OCI-LY7 (cell line): Measurements from ENCODE around the gene STPG4. TPM values are rescaled to one million over a fixed set of nuclear protein-coding genes. Genes with fewer than 3 reads are reported as not detected.

ENCODE experiments used
- BruUV-seq: library from RNA; stranded (reverse); fragments of 400-500 nt; replicated peaks from 2 replicates; lab custom pipeline; 2021; lab: Mats Ljungman, UMichigan
- CTCF ChIA-PET: fragments of 300-600 bp; sonication (Branson Sonifier 250); formaldehyde crosslinking; loops from one replicate; lab custom pipeline; 2022; ENCODE audit warnings: antibody characterized with exemption; ENCODE audit not compliant: unreplicated experiment; lab: Charles Lee
- POLR2A ChIA-PET: fragments of 300-600 bp; sonication (Branson Sonifier 250); formaldehyde crosslinking; loops from one replicate; lab custom pipeline; 2022; ENCODE audit warnings: antibody characterized with exemption; lab: Charles Lee
- DNase-seq: peaks from one replicate; pipeline ENCODE4 v3.0.0-alpha.2; 2015; ENCODE audit warnings: low spot score
- H2AFZ ChIP-seq: fragments of 200-600 bp; sonication (generic), shearing (Covaris generic); 2 replicates; pipeline ENCODE4 v1.6.1; 2014; ENCODE audit warnings: mild to moderate bottlenecking, antibody characterized with exemption, low read length, moderate library complexity
- H3K27ac ChIP-seq: fragments of 200-600 bp; sonication (generic); 2 replicates; pipeline ENCODE4 v1.5.1; 2014; ENCODE audit warnings: mixed run types, low read depth, mild to moderate bottlenecking, moderate library complexity, low read length, inconsistent platforms; ENCODE audit not compliant: poor library complexity, severe bottlenecking
- H3K36me3 ChIP-seq: fragments of 200-600 bp; sonication (generic); 2 replicates; pipeline ENCODE4 v1.6.1; 2014; ENCODE audit warnings: mild to moderate bottlenecking, antibody characterized with exemption, low read length, moderate library complexity, mixed read lengths; ENCODE audit not compliant: insufficient read depth
- H3K4me1 ChIP-seq: fragments of 200-600 bp; sonication (generic); 2 replicates; pipeline ENCODE4 v1.5.1; 2014; ENCODE audit warnings: mild to moderate bottlenecking, low read length; ENCODE audit not compliant: insufficient read depth, poor library complexity, severe bottlenecking
- H3K4me2 ChIP-seq: fragments of 200-600 bp; sonication (generic); 2 replicates; pipeline ENCODE4 v1.6.1; 2014; ENCODE audit warnings: mild to moderate bottlenecking, low read length
- H3K4me3 ChIP-seq: fragments of 200-600 bp; sonication (generic); 2 replicates; pipeline ENCODE4 v1.5.1; 2014; ENCODE audit warnings: mild to moderate bottlenecking, low read depth, low read length; ENCODE audit not compliant: poor library complexity, severe bottlenecking
- H3K79me2 ChIP-seq: fragments of 200-600 bp; sonication (generic); 2 replicates; pipeline ENCODE4 v1.6.1; 2016; ENCODE audit warnings: low read depth, mild to moderate bottlenecking, low read length, moderate library complexity, mixed read lengths; ENCODE audit not compliant: insufficient read depth
- H3K9me2 ChIP-seq: fragments of 200-600 bp; sonication (generic); 2 replicates; pipeline ENCODE4 v1.6.1; 2016; ENCODE audit warnings: mild to moderate bottlenecking, low read length, mixed read lengths; ENCODE audit not compliant: insufficient read depth
- H3K9me3 ChIP-seq: fragments of 200-600 bp; sonication (generic); 2 replicates; pipeline ENCODE4 v1.6.1; 2014; ENCODE audit warnings: mild to moderate bottlenecking, mixed run types, low read length, mixed read lengths
- H4K20me1 ChIP-seq: fragments of 200-600 bp; sonication (generic); 2 replicates; pipeline ENCODE4 v1.6.1; 2014; ENCODE audit warnings: mild to moderate bottlenecking, antibody characterized with exemption, low read length, moderate library complexity, mixed read lengths; ENCODE audit not compliant: insufficient read depth
- EZH2phosphoT487 ChIP-seq: fragments of 200-600 bp; sonication (generic); IDR thresholded peaks from 2 replicates; pipeline ENCODE4 v1.6.1; 2018; ENCODE audit warnings: low read depth, borderline replicate concordance, mild to moderate bottlenecking, mixed run types, antibody characterized with exemption, low read length, moderate library complexity, mixed read lengths
- intact Hi-C: fragments of 100-400 bp; cut with micrococcal nuclease; formaldehyde crosslinking; loops from one replicate; pipeline ENCODE4 v1.10.0; 2022; ENCODE audit not compliant: unreplicated experiment
- total RNA-seq, 2 experiments: library from RNA; depleted of rRNA in 1 of 2; stranded (reverse); fragments of >200 nt in 1 of 2; shearing (Covaris generic) in 1 of 2; gene quantifications; 2 replicates each; pipeline ENCODE4 v1.2.3, GENCODE V29; 2014 to 2022
- TF ChIP-seq, protein P1 (sequence below): fragments of 200-600 bp; sonication (generic); conservative IDR thresholded peaks from 2 replicates; pipeline ENCODE4 v1.5.1; 2014; ENCODE audit warnings: mild to moderate bottlenecking, antibody characterized with exemption, low read length, moderate library complexity, mixed read lengths

The STPG4 gene
- total RNA-seq, 2 experiments from 2014 or later, result 0.68 TPM; not detected in 1

DNA sequence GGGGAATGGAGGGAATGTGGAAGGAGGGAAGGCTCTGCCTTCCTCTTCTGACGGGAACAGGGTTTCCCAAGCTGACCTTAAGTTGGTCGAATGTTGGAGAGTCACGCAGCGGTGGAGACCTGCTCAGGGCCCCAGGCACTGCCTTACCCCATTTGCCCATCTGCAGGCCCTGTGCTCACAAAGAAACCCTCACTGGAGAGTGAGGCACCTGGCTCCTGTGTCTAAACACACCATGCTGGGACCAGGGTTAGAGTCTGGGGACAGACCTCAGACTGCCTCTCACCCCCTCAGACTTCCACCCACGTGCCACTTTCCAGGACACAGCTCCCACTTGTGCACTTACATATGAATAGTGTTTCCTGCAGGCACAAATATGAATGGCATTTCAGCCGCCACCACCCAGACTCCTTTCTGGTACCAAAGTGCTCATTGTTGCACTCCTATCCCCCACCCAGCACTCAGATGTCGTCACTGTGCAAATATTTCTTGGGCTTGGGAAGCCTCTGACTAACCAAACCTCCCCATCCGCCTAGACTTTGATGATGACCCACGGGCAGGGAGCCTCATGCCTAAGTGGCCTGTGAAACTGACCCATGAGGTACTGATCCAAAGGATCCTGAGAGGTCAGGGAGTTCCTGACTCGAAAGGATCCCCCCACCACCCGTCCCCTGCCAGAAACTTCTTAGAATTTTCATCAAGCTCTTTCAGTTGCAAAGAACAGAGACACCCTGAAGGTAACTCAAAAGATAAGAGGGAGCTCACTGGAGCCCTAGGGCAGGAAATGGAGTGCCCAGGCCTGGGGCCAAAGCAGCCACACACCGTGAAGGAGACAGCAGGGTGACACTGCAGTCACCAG is 78.3 kb downstream of the STPG4 start:
- no peaks in the 10 kb centered on the region for H4K20me1 ChIP-seq
- H3K4me2 ChIP-seq, result no peak overlapping the region
- ChIA-PET CTCF (no interaction called here), POLR2A (interaction anchor here (0.5 kb wide), 1 partner anchor 224 kb away, joined by 3 read pairs; no protein-coding TSS in a partner anchor)
- no peaks in the 10 kb centered on the region for H3K9me2 ChIP-seq
- peaks cover 12% of the 10 kb centered on the region for H3K4me1 ChIP-seq
- intact Hi-C loops, result loop anchor here (10.0 kb wide), 1 partner anchor 248 kb away; no protein-coding TSS in a partner anchor
- no peak overlapping the region for H3K27ac ChIP-seq
- no peaks in the 10 kb centered on the region for H3K9me3 ChIP-seq
- no peak for DNase-seq
- H3K36me3 ChIP-seq, result peaks cover 29% of the 10 kb centered on the region
- TSS peak; percentile 45 for BruUV-seq
- no peak overlapping the region for H2AFZ ChIP-seq
- no peak overlapping the region for H3K4me3 ChIP-seq
- H3K79me2 ChIP-seq, result no peaks in the 10 kb centered on the region
- TF ChIP-seq EZH2phosphoT487, result no peak
- TF ChIP-seq, protein P1, sequence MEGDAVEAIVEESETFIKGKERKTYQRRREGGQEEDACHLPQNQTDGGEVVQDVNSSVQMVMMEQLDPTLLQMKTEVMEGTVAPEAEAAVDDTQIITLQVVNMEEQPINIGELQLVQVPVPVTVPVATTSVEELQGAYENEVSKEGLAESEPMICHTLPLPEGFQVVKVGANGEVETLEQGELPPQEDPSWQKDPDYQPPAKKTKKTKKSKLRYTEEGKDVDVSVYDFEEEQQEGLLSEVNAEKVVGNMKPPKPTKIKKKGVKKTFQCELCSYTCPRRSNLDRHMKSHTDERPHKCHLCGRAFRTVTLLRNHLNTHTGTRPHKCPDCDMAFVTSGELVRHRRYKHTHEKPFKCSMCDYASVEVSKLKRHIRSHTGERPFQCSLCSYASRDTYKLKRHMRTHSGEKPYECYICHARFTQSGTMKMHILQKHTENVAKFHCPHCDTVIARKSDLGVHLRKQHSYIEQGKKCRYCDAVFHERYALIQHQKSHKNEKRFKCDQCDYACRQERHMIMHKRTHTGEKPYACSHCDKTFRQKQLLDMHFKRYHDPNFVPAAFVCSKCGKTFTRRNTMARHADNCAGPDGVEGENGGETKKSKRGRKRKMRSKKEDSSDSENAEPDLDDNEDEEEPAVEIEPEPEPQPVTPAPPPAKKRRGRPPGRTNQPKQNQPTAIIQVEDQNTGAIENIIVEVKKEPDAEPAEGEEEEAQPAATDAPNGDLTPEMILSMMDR, result no peak

DNA sequence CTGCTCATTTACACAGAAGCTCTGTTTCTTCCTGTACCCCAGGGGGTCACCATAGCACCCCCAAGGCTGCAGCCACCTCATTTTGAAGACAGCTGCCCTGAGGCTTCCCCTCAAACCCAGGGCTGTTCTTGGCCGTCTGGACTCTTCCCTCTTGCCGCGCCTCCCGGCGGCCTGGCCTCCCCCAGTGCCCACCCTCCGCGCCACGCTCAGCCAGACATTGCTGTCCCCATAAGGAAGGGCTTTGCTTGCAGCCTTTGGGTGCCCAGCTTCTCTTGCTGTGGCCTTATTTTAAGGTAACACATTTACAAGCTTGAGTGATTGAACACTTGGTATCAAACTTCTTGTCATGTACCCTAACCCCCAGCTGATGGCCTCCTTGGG is 79.0 kb downstream of the STPG4 start:
- Histone ChIP-seq H3K9me2 (no peaks in the 10 kb centered on the region), H2AFZ (no peak overlapping the region), H4K20me1 (no peaks in the 10 kb centered on the region), H3K4me3 (no peak overlapping the region), H3K4me2 (no peak overlapping the region), H3K9me3 (no peaks in the 10 kb centered on the region), H3K36me3 (peaks cover 36% of the 10 kb centered on the region), H3K79me2 (no peaks in the 10 kb centered on the region), H3K4me1 (peaks cover 18% of the 10 kb centered on the region), H3K27ac (no peak overlapping the region)
- intact Hi-C loops, result loop anchor here (10.0 kb wide), 1 partner anchor 249 kb away; no protein-coding TSS in a partner anchor
- ChIA-PET CTCF (no interaction called here), POLR2A (no interaction called here)
- no TSS peak for BruUV-seq
- no peak for DNase-seq
- TF ChIP-seq, protein P1, result no peak
- TF ChIP-seq EZH2phosphoT487, result no peak
